ENCODE data around the gene CDK5. TPM values are rescaled to one million over a fixed set of nuclear protein-coding genes. Genes with fewer than 3 reads are reported as not detected.

Gene CDK5
- total and polyA plus RNA-seq, 2 of the 13 experiments (the other 11 are each of a cell fraction or from before 2014, with no cell fraction given): 16.4 to 21.3 TPM

GRCh38 chr7:151005566-151005965 is 52.1 kb downstream of the CDK5 start (continued):
- TF ChIP-seq ZNF407 (CRISPR knock-in tag; IDR thresholded peaks at IDR 0.05; ENCODE audit: not compliant biosample characterization) (no peak), ZNF547 (CRISPR knock-in tag; IDR thresholded peaks at IDR 0.05) (no peak), GATA4 (IDR thresholded peaks at IDR 0.05; ENCODE audit: borderline replicate concordance, low read depth) (no peak), ELF4 (CRISPR knock-in tag; IDR thresholded peaks at IDR 0.05; ENCODE audit: borderline replicate concordance) (no peak), HIC2 (CRISPR knock-in tag; IDR thresholded peaks at IDR 0.05; ENCODE audit: low read depth) (no peak), ATF7-NPFF (CRISPR knock-in tag; IDR thresholded peaks at IDR 0.05; ENCODE audit: low read depth) (no peak), RXRA (CRISPR knock-in tag; IDR thresholded peaks at IDR 0.05) (peak; percentile 45; the same call in 1 of the 2 replicates), FOXK1 (CRISPR knock-in tag; IDR thresholded peaks at IDR 0.05; ENCODE audit: borderline replicate concordance, low read depth) (peak; percentile 42; the same call in 1 of the 2 replicates), RELA (CRISPR knock-in tag; IDR thresholded peaks at IDR 0.05) (no peak), ZNF138 (CRISPR knock-in tag; IDR thresholded peaks at IDR 0.05; ENCODE audit: low read depth) (no peak), RAD21 (CRISPR knock-in tag; IDR thresholded peaks at IDR 0.05) (no peak), TIGD3 (CRISPR knock-in tag; IDR thresholded peaks at IDR 0.05; ENCODE audit: borderline replicate concordance) (no peak), POLR2AphosphoS5 (IDR thresholded peaks at IDR 0.05; ENCODE audit: low read depth, low read length) (no peak), BCLAF1 (IDR thresholded peaks at IDR 0.05) (no peak), NR2F2 (IDR thresholded peaks at IDR 0.05; ENCODE audit: borderline replicate concordance, low read depth) (no peak), TP53 (CRISPR knock-in tag; conservative IDR thresholded peaks at IDR 0.05) (no peak), PHF5A (CRISPR knock-in tag; IDR thresholded peaks at IDR 0.05; ENCODE audit: low read depth, unreplicated experiment) (no peak)

All from HepG2 (cell line).